Measurements from ENCODE around the gene KAZN.
A peak's percentile ranks its signal among the peaks of the same experiment; 100 is the strongest.

KAZN gene

GRCh38 chr1:14788080-14788479, 189.6 kb downstream of the KAZN start:
- in situ Hi-C loops (cut with HindIII; ENCODE audit: low sequenced_read_pairs) = no loop called here
- DNase-seq (ENCODE audit: low read depth) = no peak
- no peak for TF ChIP-seq CTCF (IDR thresholded peaks at IDR 0.05; ENCODE audit: low read depth, low read length, missing control alignments)

GRCh38 chr1:14790982-14791381, 192.5 kb downstream of the KAZN start:
- H3K4me3 ChIP-seq (ENCODE audit: low read depth, low read length) = no peak overlapping the region
- no peak for TF ChIP-seq CTCF (IDR thresholded peaks at IDR 0.05; ENCODE audit: low read depth, low read length, missing control alignments)
- in situ Hi-C loops (cut with HindIII; ENCODE audit: low sequenced_read_pairs) = no loop called here
- no peak for DNase-seq (ENCODE audit: low read depth)

More at GRCh38 chr1:14788080-14788479, 189.6 kb downstream of the KAZN start:
- no peak overlapping the region for H3K4me3 ChIP-seq (ENCODE audit: low read depth, low read length)

GRCh38 chr1:14791654-14792053, 193.2 kb downstream of the KAZN start:
- no peak for TF ChIP-seq CTCF (IDR thresholded peaks at IDR 0.05; ENCODE audit: low read depth, low read length, missing control alignments)
- in situ Hi-C loops (cut with HindIII; ENCODE audit: low sequenced_read_pairs) = no loop called here
- DNase-seq (ENCODE audit: low read depth) = no peak
- no peak overlapping the region for H3K4me3 ChIP-seq (ENCODE audit: low read depth, low read length)

GRCh38 chr1:14794136-14794768, 195.8 kb downstream of the KAZN start:
- DNase-seq (ENCODE audit: low read depth) = peak; percentile 16
- H3K4me3 ChIP-seq (ENCODE audit: low read depth, low read length) = no peak overlapping the region
- TF ChIP-seq CTCF (IDR thresholded peaks at IDR 0.05; ENCODE audit: low read depth, low read length, missing control alignments) = no peak
- in situ Hi-C loops (cut with HindIII; ENCODE audit: low sequenced_read_pairs) = no loop called here

GRCh38 chr1:14794906-14795305, 196.4 kb downstream of the KAZN start:
- H3K4me3 ChIP-seq (ENCODE audit: low read depth, low read length) = no peak overlapping the region
- no peak for DNase-seq (ENCODE audit: low read depth)
- no peak for TF ChIP-seq CTCF (IDR thresholded peaks at IDR 0.05; ENCODE audit: low read depth, low read length, missing control alignments)
- in situ Hi-C loops (cut with HindIII; ENCODE audit: low sequenced_read_pairs) = no loop called here

GRCh38 chr1:14795589-14795988, 197.1 kb downstream of the KAZN start:
- in situ Hi-C loops (cut with HindIII; ENCODE audit: low sequenced_read_pairs) = no loop called here
- no peak for TF ChIP-seq CTCF (IDR thresholded peaks at IDR 0.05; ENCODE audit: low read depth, low read length, missing control alignments)
- no peak overlapping the region for H3K4me3 ChIP-seq (ENCODE audit: low read depth, low read length)
- DNase-seq (ENCODE audit: low read depth) = no peak

All from astrocyte of the cerebellum (primary cell).